ENCODE results near the gene ATP4B. TPM values are rescaled to one million over a fixed set of nuclear protein-coding genes. Genes with fewer than 3 reads are reported as not detected.

The ATP4B gene
- total RNA-seq, 2 experiments from 2014 or later = not detected

DNA sequence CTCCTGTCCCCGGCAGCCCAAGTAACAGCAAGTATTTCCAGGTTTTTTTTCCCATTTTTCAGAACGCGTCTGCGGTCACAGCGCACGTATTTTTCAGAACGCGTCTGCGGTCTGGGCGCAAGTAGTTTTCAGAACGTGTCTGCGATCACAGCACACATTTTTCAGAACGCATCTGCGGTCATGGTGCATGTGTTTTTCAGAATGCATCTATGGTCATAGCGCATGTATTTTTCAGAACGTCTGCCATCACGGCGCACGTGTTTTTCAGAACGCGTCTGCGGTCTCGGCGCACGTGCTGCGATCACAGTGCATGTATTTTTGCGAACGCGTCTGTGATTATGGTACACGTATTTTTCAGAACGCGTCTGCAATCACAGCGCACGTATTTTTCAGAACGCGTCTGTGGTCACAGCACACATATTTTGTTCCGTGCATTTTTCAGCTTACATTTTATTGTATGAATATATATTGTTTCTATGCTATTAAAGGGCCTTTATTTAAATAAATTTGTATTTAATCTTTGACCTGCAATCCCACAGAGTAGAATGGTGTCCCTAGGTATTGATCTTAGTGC lies 19.7 kb downstream of the ATP4B start:
- Histone ChIP-seq H2AFZ (ENCODE audit: low read length) (no peak overlapping the region), H4K20me1 (ENCODE audit: insufficient read depth, low read length) (no peaks in the 10 kb centered on the region), H3K79me2 (ENCODE audit: insufficient read depth, low read depth, low read length) (no peaks in the 10 kb centered on the region), H3K9me3 (ENCODE audit: low read length) (no peaks in the 10 kb centered on the region), H3K36me3 (ENCODE audit: insufficient read depth, low read length) (peaks cover 76% of the 10 kb centered on the region), H3K4me1 (ENCODE audit: insufficient read depth, low read length, poor library complexity, severe bottlenecking) (no peaks in the 10 kb centered on the region), H3K27ac (ENCODE audit: low read depth, low read length, poor library complexity, severe bottlenecking) (no peak overlapping the region), H3K9me2 (ENCODE audit: insufficient read depth, low read length) (no peaks in the 10 kb centered on the region), H3K4me2 (ENCODE audit: low read length) (no peak overlapping the region), H3K4me3 (ENCODE audit: low read depth, low read length, poor library complexity, severe bottlenecking) (no peak overlapping the region)
- no peak for DNase-seq (ENCODE audit: low spot score)
- intact Hi-C loops (cut with micrococcal nuclease; ENCODE audit: unreplicated experiment) = no loop called here
- POLR2A ChIA-PET = no interaction called here
- no TSS peak for BruUV-seq (replicated peaks)
- CTCF ChIA-PET (ENCODE audit: unreplicated experiment) = no interaction called here
- TF ChIP-seq, protein P1, sequence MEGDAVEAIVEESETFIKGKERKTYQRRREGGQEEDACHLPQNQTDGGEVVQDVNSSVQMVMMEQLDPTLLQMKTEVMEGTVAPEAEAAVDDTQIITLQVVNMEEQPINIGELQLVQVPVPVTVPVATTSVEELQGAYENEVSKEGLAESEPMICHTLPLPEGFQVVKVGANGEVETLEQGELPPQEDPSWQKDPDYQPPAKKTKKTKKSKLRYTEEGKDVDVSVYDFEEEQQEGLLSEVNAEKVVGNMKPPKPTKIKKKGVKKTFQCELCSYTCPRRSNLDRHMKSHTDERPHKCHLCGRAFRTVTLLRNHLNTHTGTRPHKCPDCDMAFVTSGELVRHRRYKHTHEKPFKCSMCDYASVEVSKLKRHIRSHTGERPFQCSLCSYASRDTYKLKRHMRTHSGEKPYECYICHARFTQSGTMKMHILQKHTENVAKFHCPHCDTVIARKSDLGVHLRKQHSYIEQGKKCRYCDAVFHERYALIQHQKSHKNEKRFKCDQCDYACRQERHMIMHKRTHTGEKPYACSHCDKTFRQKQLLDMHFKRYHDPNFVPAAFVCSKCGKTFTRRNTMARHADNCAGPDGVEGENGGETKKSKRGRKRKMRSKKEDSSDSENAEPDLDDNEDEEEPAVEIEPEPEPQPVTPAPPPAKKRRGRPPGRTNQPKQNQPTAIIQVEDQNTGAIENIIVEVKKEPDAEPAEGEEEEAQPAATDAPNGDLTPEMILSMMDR (conservative IDR thresholded peaks at IDR 0.05; ENCODE audit: low read length) = no peak
- TF ChIP-seq EZH2phosphoT487 (IDR thresholded peaks at IDR 0.05; ENCODE audit: borderline replicate concordance, low read depth, low read length) = no peak

DNA sequence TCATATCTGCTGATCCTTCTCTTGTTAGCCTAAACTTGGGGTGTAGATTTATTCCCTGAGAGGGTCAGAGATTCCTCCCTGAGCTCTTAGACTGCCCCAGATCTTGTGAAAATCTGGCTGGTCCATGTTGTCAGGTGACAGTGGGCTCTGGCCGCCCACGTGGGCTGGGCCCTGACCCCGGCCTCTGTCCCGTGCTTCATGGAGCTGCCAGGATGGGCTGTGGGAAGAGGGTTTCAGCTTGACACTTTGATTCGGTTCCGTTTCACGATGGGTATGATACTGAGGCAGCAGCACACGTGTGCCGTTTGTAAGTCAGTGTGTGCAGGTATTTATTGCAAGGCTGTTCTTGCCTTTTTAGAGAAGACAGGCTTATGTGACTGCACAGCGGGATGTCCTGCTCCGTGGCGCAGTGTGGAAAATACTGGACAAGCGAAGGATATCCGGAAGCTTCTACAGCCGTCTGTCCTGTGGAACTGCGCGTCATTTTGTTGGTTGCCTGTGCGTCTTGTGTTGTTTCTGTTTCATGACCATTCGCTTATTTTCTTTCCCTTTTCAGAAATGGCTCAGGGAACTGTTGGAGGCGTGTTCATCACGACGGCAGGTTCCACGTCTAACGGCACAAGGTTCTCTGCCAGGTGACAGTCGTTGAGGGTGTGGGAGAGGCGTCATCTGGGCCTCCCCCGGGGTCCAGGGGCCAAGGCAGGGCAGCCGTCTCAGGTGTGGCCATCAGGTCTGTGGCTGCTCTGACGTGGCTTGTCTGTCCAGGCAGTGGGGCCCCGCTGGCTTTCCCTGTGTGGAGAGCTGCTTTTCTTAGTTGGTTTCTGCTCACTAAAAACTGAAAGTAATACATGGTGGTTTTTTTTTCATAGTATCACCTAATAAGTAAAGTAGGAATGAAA lies 20.5 kb downstream of the ATP4B start:
- H3K4me2 ChIP-seq (ENCODE audit: low read length) = no peak overlapping the region
- no peaks in the 10 kb centered on the region for H3K4me1 ChIP-seq (ENCODE audit: insufficient read depth, low read length, poor library complexity, severe bottlenecking)
- H2AFZ ChIP-seq (ENCODE audit: low read length) = no peak overlapping the region
- H3K79me2 ChIP-seq (ENCODE audit: insufficient read depth, low read depth, low read length) = no peaks in the 10 kb centered on the region
- H3K9me2 ChIP-seq (ENCODE audit: insufficient read depth, low read length) = no peaks in the 10 kb centered on the region
- POLR2A ChIA-PET = no interaction called here
- intact Hi-C loops (cut with micrococcal nuclease; ENCODE audit: unreplicated experiment) = no loop called here
- CTCF ChIA-PET (ENCODE audit: unreplicated experiment) = no interaction called here
- BruUV-seq (replicated peaks) = no TSS peak
- DNase-seq (ENCODE audit: low spot score) = no peak
- no peaks in the 10 kb centered on the region for H3K9me3 ChIP-seq (ENCODE audit: low read length)
- TF ChIP-seq, protein P1 (conservative IDR thresholded peaks at IDR 0.05; ENCODE audit: low read length) = no peak
- TF ChIP-seq EZH2phosphoT487 (IDR thresholded peaks at IDR 0.05; ENCODE audit: borderline replicate concordance, low read depth, low read length) = no peak
- no peaks in the 10 kb centered on the region for H4K20me1 ChIP-seq (ENCODE audit: insufficient read depth, low read length)
- no peak overlapping the region for H3K4me3 ChIP-seq (ENCODE audit: low read depth, low read length, poor library complexity, severe bottlenecking)
- peaks cover 79% of the 10 kb centered on the region for H3K36me3 ChIP-seq (ENCODE audit: insufficient read depth, low read length)
- no peak overlapping the region for H3K27ac ChIP-seq (ENCODE audit: low read depth, low read length, poor library complexity, severe bottlenecking)
